K562 (cell line): ENCODE data around the gene UMAD1. TPM values are rescaled to one million over a fixed set of nuclear protein-coding genes. Genes with fewer than 3 reads are reported as not detected.
A peak's percentile ranks its signal among the peaks of the same experiment; 100 is the strongest.

Source experiments
- ATAC-seq: fragments of 200-7000 bp; cut with Tn5 transposase; 3 replicates; pipeline ENCODE4 v1.9.1; 2020; ENCODE audit warnings: moderate library complexity
- BruUV-seq: library from RNA; stranded (reverse); fragments of 400-500 nt; replicated peaks from 2 replicates; lab custom pipeline; 2021; lab: Mats Ljungman, UMichigan
- CTCF ChIA-PET: fragments of 300-600 bp; formaldehyde crosslinking; extraction: SDS; loops from one replicate; lab custom pipeline; 2021; ENCODE audit warnings: low intra/inter-chr PET ratio; lab: Yijun Ruan, JAX
- POLR2A ChIA-PET: fragments of 300-600, 350-650 bp; sonication (Branson Sonifier 250); formaldehyde crosslinking; extraction: SDS; loops from one replicate; lab custom pipeline; 2021; ENCODE audit warnings: antibody characterized with exemption, inconsistent platforms; lab: Yijun Ruan, JAX
- DNase-seq, 4 experiments: peaks; one replicate each; pipeline versions ENCODE4 v3.0.0 to v3.0.0-alpha.2; 2011 to 2018; ENCODE audit warnings: low spot score in 3 of 4, mixed read lengths in 3 of 4; ENCODE audit errors: extremely low read depth in 1 of 4
- FAIRE-seq: peaks from 2 replicates; lab custom pipeline; 2011; peaks lifted over from hg19 to GRCh38; lab: Jason Lieb, UNC
- H2AFZ ChIP-seq: 2 replicates; pipeline ENCODE4 v1.6.0; 2011; ENCODE audit warnings: low read depth, low read length, control low read depth, inconsistent platforms
- H3K27ac ChIP-seq: fragments of 200-600 bp; 3 replicates; pipeline ENCODE4 v1.8.0; 2011; ENCODE audit warnings: low read depth, mild to moderate bottlenecking, control low read depth, inconsistent platforms, low read length, moderate library complexity, mixed read lengths; ENCODE audit errors: extremely low read depth
- H3K27me3 ChIP-seq, 2 experiments: fragments of 300-600 bp in 1 of 2; 2 replicates in 1 of 2; 3 replicates in 1 of 2; pipeline versions ENCODE4 v1.6.0 to v1.8.0; 2011; ENCODE audit warnings: inconsistent platforms in 2 of 2, low read length in 2 of 2, mild to moderate bottlenecking in 1 of 2, mixed read lengths in 1 of 2, moderate library complexity in 1 of 2; ENCODE audit not compliant: control insufficient read depth in 2 of 2, insufficient read depth in 2 of 2
- H3K36me3 ChIP-seq: fragments of 300-600 bp; 3 replicates; pipeline ENCODE4 v1.8.0; 2011; ENCODE audit warnings: mild to moderate bottlenecking, low read length, inconsistent platforms; ENCODE audit not compliant: control insufficient read depth, insufficient read depth
- H3K4me1 ChIP-seq, 2 experiments: fragments of 200-600 bp in 1 of 2; replicated peaks in 1 of 2; 2 replicates in 1 of 2; 3 replicates in 1 of 2; pipeline versions ENCODE4 v1.5.1 to v1.8.0; 2011; ENCODE audit warnings: inconsistent platforms in 2 of 2, low read length in 2 of 2, mild to moderate bottlenecking in 1 of 2, mixed read lengths in 1 of 2, moderate library complexity in 1 of 2; ENCODE audit not compliant: control insufficient read depth in 2 of 2, insufficient read depth in 2 of 2
- H3K4me2 ChIP-seq: 2 replicates; pipeline ENCODE4 v1.6.1; 2011; ENCODE audit warnings: low read length, control low read depth, inconsistent platforms, mixed read lengths; ENCODE audit not compliant: insufficient read depth
- H3K4me3 ChIP-seq: fragments of 200-600 bp; sonication (generic), shearing (Covaris generic); 2 replicates; pipeline ENCODE4 v1.5.1; 2016; ENCODE audit warnings: control low read depth, inconsistent platforms
- H3K79me2 ChIP-seq: fragments of 200-600 bp; 3 replicates; pipeline ENCODE4 v1.8.0; 2011; ENCODE audit warnings: low read length, inconsistent platforms; ENCODE audit not compliant: control insufficient read depth, insufficient read depth
- H3K9ac ChIP-seq, 2 experiments: 2 replicates each; pipeline versions ENCODE4 v1.6.0 to v1.6.1; 2011; ENCODE audit warnings: low read depth in 2 of 2, low read length in 2 of 2, control low read depth in 1 of 2, inconsistent platforms in 1 of 2, mild to moderate bottlenecking in 1 of 2, mixed read lengths in 1 of 2; ENCODE audit not compliant: insufficient read depth in 1 of 2
- H3K9me1 ChIP-seq: one replicate; pipeline ENCODE4 v1.6.0; 2011; ENCODE audit warnings: inconsistent platforms, mild to moderate bottlenecking, low read length, moderate library complexity; ENCODE audit not compliant: control insufficient read depth, insufficient read depth
- H3K9me3 ChIP-seq: replicated peaks from 2 replicates; pipeline ENCODE4 v1.5.1; 2011; ENCODE audit warnings: low read depth, low read length, inconsistent platforms; ENCODE audit not compliant: control insufficient read depth, insufficient read depth
- H4K20me1 ChIP-seq: replicated peaks from 2 replicates; pipeline ENCODE4 v1.6.1; 2011; ENCODE audit warnings: low read length, inconsistent platforms, mixed read lengths; ENCODE audit not compliant: control insufficient read depth, insufficient read depth
- ARID3B ChIP-seq: fragments of 250-450 bp; sonication (Bioruptor Pico); IDR thresholded peaks from 2 replicates; pipeline ENCODE4 v1.4.0; 2020; ENCODE audit warnings: borderline replicate concordance
- CTCF ChIP-seq, 3 experiments: IDR thresholded peaks in 2 of 3; conservative IDR thresholded peaks in 1 of 3; 2 replicates each; pipeline ENCODE4 v1.5.1; 2011 to 2012; ENCODE audit warnings: low read length in 3 of 3, mild to moderate bottlenecking in 3 of 3, control low read depth in 2 of 3, improper control_type of control experiment in 1 of 3, inconsistent platforms in 1 of 3, low read depth in 1 of 3, mixed read lengths in 1 of 3, moderate library complexity in 1 of 3; ENCODE audit not compliant: insufficient read depth in 2 of 3
- E2F3 ChIP-seq: fragments of 250-450 bp; sonication (Bioruptor Pico); IDR thresholded peaks from 2 replicates; pipeline ENCODE4 v1.4.0; 2020; ENCODE audit warnings: mild to moderate bottlenecking
- EZH2 ChIP-seq: IDR thresholded peaks from 2 replicates; pipeline ENCODE4 v1.6.1; 2012; ENCODE audit warnings: low read depth, mild to moderate bottlenecking, inconsistent platforms, low read length, borderline replicate concordance
- NFRKB ChIP-seq: fragments of 450-650 bp; IDR thresholded peaks from 2 replicates; pipeline ENCODE4 v1.6.1; 2016; ENCODE audit warnings: low read depth
- RAD21 ChIP-seq, 2 experiments: fragments of 250-450 bp in 1 of 2; fragments of 450-650 bp in 1 of 2; sonication (Bioruptor Pico) in 1 of 2; formaldehyde crosslinking in 1 of 2; IDR thresholded peaks in 1 of 2; conservative IDR thresholded peaks in 1 of 2; 2 replicates each; pipeline versions ENCODE4 v1.4.0 to v1.8.0; 2020 to 2022; ENCODE audit warnings: mild to moderate bottlenecking in 2 of 2, moderate library complexity in 1 of 2
- SMARCA5 ChIP-seq: fragments of 450-650 bp; IDR thresholded peaks from 2 replicates; pipeline ENCODE4 v1.6.1; 2016
- SMC3 ChIP-seq: conservative IDR thresholded peaks from 2 replicates; pipeline ENCODE4 v1.6.1; 2011; ENCODE audit warnings: low read depth, low read length, improper control_type of control experiment; ENCODE audit not compliant: insufficient read depth
- SPI1 ChIP-seq: IDR thresholded peaks from 2 replicates; pipeline ENCODE4 v1.6.1; 2011; ENCODE audit warnings: low read depth, low read length, control low read depth, borderline replicate concordance
- VEZF1 ChIP-seq: fragments of 200-800 bp; sonication (Bioruptor generic); IDR thresholded peaks from 2 replicates; pipeline ENCODE4 v1.6.1; 2017; ENCODE audit warnings: missing genetic modification characterization, missing compliant biosample characterization
- XRCC5 ChIP-seq: fragments of 200-400 bp; formaldehyde crosslinking; IDR thresholded peaks from 2 replicates; pipeline ENCODE4 v1.6.1; 2017; ENCODE audit warnings: low read depth, mild to moderate bottlenecking, low read length
- ZBTB1 ChIP-seq: sonication (generic); formaldehyde crosslinking; IDR thresholded peaks from 2 replicates; pipeline ENCODE4 v1.8.1; 2023; ENCODE audit warnings: missing genetic modification reagents, low read depth, mild to moderate bottlenecking, borderline replicate concordance
- ZNF174 ChIP-seq: fragments of 250-450 bp; sonication (Bioruptor Pico); IDR thresholded peaks from 2 replicates; pipeline ENCODE4 v1.4.0; 2020; ENCODE audit warnings: mild to moderate bottlenecking
- ZNF253 ChIP-seq: fragments of 250-450 bp; sonication (Bioruptor Pico); conservative IDR thresholded peaks from 2 replicates; pipeline ENCODE4 v1.6.1; 2021; ENCODE audit warnings: mild to moderate bottlenecking
- ZNF277 ChIP-seq: fragments of 250-450 bp; sonication (Bioruptor Pico); IDR thresholded peaks from 2 replicates; pipeline ENCODE4 v1.8.0; 2022; ENCODE audit warnings: inconsistent platforms, mild to moderate bottlenecking, moderate library complexity, borderline replicate concordance
- ZNF785 ChIP-seq: fragments of 250-450 bp; sonication (Bioruptor Pico); IDR thresholded peaks from 2 replicates; pipeline ENCODE4 v1.4.0; 2020; ENCODE audit warnings: mild to moderate bottlenecking
- WGBS: fragments of 100-300 bp; shearing (Covaris generic); methylation state at CpG from one replicate; pipeline ENCODE4 v1.1.6; 2016; ENCODE audit warnings: low coverage, mixed read lengths; ENCODE audit not compliant: insufficient coverage; ENCODE audit errors: missing lambda C conversion rate; 5-methylcytosine and 5-hydroxymethylcytosine counted together
- in situ Hi-C: fragments of 300-500 bp; cut with MboI; formaldehyde crosslinking; loops from 4 replicates; pipeline ENCODE4 v1.15.0; 2018; ENCODE audit warnings: inconsistent platforms, mixed read lengths
- intact Hi-C: fragments of 100-400 bp; cut with micrococcal nuclease; formaldehyde crosslinking; loops from 2 replicates; pipeline ENCODE4 v1.14.2; 2022
- polyA plus RNA-seq, 8 experiments: library from polyadenylated mRNA; depleted of rRNA in 4 of 8; stranded (reverse) in 5 of 8; unstranded in 3 of 8; fragments of >200 nt; fragmentation: Nextera tagmentation in 2 of 8; fragmentation: Illumina TruSeq in 1 of 8; extraction: Ambion mirVana in 2 of 8; extraction: Trizol in 1 of 8; gene quantifications; 2 replicates each; pipeline versions ENCODE4 v1.2.1 to v1.2.3, GENCODE V29; 2011 to 2014; ENCODE audit warnings: inconsistent platforms in 1 of 8, missing spikeins in 1 of 8
- total RNA-seq, 7 experiments: library from RNA; depleted of rRNA in 6 of 7; stranded (reverse); fragments of >200 nt in 6 of 7; fragmentation: Illumina TruSeq in 2 of 7; extraction: Trizol in 2 of 7; gene quantifications; 2 replicates each; pipeline versions ENCODE4 v1.2.1 to v1.2.3, GENCODE V29; 2011 to 2021; ENCODE audit warnings: low replicate concordance in 1 of 7

Gene UMAD1
- total and polyA plus RNA-seq, 9 of the 15 experiments (the other 6 are each of a cell fraction or from before 2014, with no cell fraction given) = 9.0 to 26.7 (median 13.3) TPM

GRCh38 chr7:7761340-7761973, 120.9 kb downstream of the UMAD1 start:
- no peak for FAIRE-seq
- 29% methylated on average over 5 of the region's 5 CpGs for WGBS
- no peaks in the 10 kb centered on the region for H3K27me3 ChIP-seq
- POLR2A ChIA-PET = no interaction called here
- in situ Hi-C loops (no loop called here), intact Hi-C loops (loop anchor here (1.0 to 10.0 kb wide), 5 partner anchors 80 to 533 kb away; no protein-coding TSS in a partner anchor)
- H2AFZ ChIP-seq = no peak overlapping the region
- H3K4me1 ChIP-seq = no peaks in the 10 kb centered on the region; a peak in 1 of 5 replicates
- no peak overlapping the region for H3K4me2 ChIP-seq
- no peak overlapping the region for H3K9ac ChIP-seq
- H4K20me1 ChIP-seq = no peaks in the 10 kb centered on the region
- H3K4me3 ChIP-seq = no peak overlapping the region
- no peaks in the 10 kb centered on the region for H3K9me3 ChIP-seq
- ATAC-seq = peak; percentile 69; the same call in 2 of the 3 replicates
- DNase-seq = peak in 3 of 4 experiments; percentile 8 to 31 (median 10)
- CTCF ChIA-PET = no interaction called here
- no TSS peak for BruUV-seq
- H3K79me2 ChIP-seq = no peaks in the 10 kb centered on the region
- no peak overlapping the region for H3K27ac ChIP-seq
- H3K9me1 ChIP-seq = no peaks in the 10 kb centered on the region
- no peaks in the 10 kb centered on the region for H3K36me3 ChIP-seq
- TF ChIP-seq RAD21 (CRISPR knock-in tag; conservative IDR thresholded peaks at IDR 0.05 in 1 of 2, IDR thresholded peaks at IDR 0.05 in 1 of 2) (peak; percentile 18 to 40; a peak in 2 of 4 replicates), ZNF253 (no peak), VEZF1 (0 out of 2 replicates have a peak, but pooled peaks have one; percentile 17), ZNF174 (CRISPR knock-in tag) (no peak), NFRKB (no peak), ZNF277 (CRISPR knock-in tag) (no peak), CTCF (IDR thresholded peaks at IDR 0.05 in 2 of 3, conservative IDR thresholded peaks at IDR 0.05 in 1 of 3; ENCODE audit: insufficient read depth in 2 of 3, low read depth in 1 of 3, low read length in 3 of 3) (peak in 1 of 3 experiments; percentile 42; a peak in 3 of 6 replicates), E2F3 (CRISPR knock-in tag) (no peak), SMC3 (0 out of 2 replicates have a peak, but pooled peaks have one; percentile 20), EZH2 (no peak), XRCC5 (no peak), ZBTB1 (CRISPR knock-in tag) (no peak), ARID3B (CRISPR knock-in tag) (no peak), SMARCA5 (no peak), SPI1 (peak; percentile 63; the same call in 1 of the 2 replicates), ZNF785 (no peak)
- TF ChIP-seq, all 486 proteins: peak for 5
